ENCODE measurements around the gene ATP5MG. TPM values are rescaled to one million over a fixed set of nuclear protein-coding genes. Genes with fewer than 3 reads are reported as not detected.

ATP5MG gene
- total RNA-seq, 4 donors from 2014 or later, result 38.1 to 57.1 (median 51.9) TPM

GRCh38 chr11:118417801-118418200, 16.4 kb downstream of the ATP5MG start:
- ATAC-seq (ENCODE audit: low FRiP score) (no peak), DNase-seq (ENCODE audit: low spot score) (no peak)
- TF ChIP-seq, protein P1, sequence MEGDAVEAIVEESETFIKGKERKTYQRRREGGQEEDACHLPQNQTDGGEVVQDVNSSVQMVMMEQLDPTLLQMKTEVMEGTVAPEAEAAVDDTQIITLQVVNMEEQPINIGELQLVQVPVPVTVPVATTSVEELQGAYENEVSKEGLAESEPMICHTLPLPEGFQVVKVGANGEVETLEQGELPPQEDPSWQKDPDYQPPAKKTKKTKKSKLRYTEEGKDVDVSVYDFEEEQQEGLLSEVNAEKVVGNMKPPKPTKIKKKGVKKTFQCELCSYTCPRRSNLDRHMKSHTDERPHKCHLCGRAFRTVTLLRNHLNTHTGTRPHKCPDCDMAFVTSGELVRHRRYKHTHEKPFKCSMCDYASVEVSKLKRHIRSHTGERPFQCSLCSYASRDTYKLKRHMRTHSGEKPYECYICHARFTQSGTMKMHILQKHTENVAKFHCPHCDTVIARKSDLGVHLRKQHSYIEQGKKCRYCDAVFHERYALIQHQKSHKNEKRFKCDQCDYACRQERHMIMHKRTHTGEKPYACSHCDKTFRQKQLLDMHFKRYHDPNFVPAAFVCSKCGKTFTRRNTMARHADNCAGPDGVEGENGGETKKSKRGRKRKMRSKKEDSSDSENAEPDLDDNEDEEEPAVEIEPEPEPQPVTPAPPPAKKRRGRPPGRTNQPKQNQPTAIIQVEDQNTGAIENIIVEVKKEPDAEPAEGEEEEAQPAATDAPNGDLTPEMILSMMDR (IDR thresholded peaks at IDR 0.05), result no peak

- TF ChIP-seq, protein P1 (IDR thresholded peaks at IDR 0.05), result no peak
- ATAC-seq (ENCODE audit: low FRiP score), result peak; percentile 37
- no peak for DNase-seq (ENCODE audit: low spot score)
These were observed 17.4 kb downstream of the ATP5MG start for GRCh38 chr11:118418766-118419165.

- ATAC-seq (ENCODE audit: low FRiP score), result no peak
- TF ChIP-seq, protein P1 (IDR thresholded peaks at IDR 0.05), result no peak
- no peak for DNase-seq (ENCODE audit: low spot score)
These were observed 26.3 kb downstream of the ATP5MG start for GRCh38 chr11:118427707-118428106.

DNA sequence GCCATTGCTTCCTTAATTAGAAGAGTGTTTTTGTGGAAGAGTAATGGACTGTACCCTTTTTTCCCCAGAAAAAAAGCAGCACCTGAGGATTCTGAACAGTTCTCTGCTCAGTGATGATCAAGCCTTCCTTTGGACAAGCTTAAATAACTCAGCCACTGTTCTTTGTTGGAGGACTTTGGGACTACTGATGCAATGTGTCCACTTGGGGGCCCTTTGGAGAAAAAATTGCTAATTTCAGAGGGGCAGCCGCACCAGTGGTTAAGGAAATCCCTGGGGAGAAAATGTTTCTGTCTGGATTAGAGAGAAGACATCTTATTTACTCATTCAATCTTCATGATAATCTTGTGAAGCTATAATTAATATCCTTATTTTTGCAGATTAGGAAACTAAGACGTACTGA, 29.6 kb downstream of the ATP5MG start:
- ATAC-seq (ENCODE audit: low FRiP score) (no peak), DNase-seq (ENCODE audit: low spot score) (no peak)
- TF ChIP-seq, protein P1 (IDR thresholded peaks at IDR 0.05), result no peak

DNA sequence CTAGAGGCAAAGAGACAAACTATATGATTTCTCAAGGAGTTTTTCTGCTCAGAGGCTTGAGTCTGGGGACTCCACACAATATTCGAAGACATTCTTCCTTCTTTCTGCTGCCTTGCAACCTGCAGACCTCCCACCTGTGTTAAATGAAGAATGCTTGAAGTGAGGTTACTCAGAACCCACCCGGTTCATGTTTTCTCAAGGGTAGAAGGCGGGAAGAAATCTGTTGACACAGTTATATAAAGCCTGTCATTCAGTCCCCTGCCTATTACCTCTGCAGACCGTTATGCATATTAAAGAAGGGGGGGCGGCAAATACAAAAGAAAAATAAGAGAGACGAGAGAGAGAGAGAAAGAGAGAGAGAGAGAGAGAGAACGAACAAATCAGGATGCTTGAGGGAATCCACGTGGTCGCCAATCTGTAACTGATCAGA, 32.7 kb downstream of the ATP5MG start:
- ATAC-seq (ENCODE audit: low FRiP score), result no peak
- TF ChIP-seq, protein P1 (IDR thresholded peaks at IDR 0.05), result no peak
- DNase-seq (ENCODE audit: low spot score), result no peak

DNA sequence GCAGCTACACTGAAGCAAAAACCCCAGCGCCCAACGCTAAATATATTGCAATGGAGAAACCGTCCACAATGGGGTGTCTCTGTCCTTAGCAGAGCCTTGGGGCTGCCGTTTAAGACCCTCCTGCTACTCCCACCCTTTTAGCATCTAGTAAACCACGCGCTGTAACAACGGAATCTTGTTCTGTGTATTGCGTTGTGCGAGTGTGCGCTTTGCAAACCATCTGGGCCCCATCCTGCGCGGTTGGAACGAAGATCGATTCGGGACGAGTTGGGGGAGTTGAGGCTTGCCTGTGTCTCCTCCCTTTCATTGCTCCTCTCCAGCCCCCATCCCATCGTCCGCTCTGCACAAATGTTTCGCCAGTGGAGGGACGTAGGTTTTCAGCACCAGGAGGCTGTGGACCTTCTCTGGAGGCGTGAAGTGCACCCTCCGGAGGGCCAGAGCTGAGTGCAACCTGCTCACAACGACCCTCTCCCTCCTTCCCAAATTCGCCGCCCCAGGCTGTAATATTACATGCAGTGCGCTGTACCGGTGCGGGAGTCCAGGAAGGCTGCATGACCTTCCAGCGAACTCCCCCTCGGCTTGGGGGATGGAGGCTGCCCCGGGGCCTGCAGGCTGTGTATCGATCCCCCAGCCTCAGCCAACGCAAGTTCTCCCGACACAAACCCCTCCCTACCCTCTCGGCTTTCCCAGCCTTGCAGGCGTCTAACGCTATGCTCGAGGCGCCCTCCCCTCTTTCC, 33.3 kb downstream of the ATP5MG start:
- DNase-seq (ENCODE audit: low spot score) (no peak), ATAC-seq (ENCODE audit: low FRiP score) (no peak)
- TF ChIP-seq, protein P1 (IDR thresholded peaks at IDR 0.05), result no peak

GRCh38 chr11:118435290-118435892, 34.0 kb downstream of the ATP5MG start:
- ATAC-seq (ENCODE audit: low FRiP score) (no peak), DNase-seq (ENCODE audit: low spot score) (peak; percentile 23)
- TF ChIP-seq, protein P1 (IDR thresholded peaks at IDR 0.05), result no peak

Measured in omental fat pad (tissue), 4 donors.